ENCODE results near the gene NPW.
A peak's percentile ranks its signal among the peaks of the same experiment; 100 is the strongest.

NPW gene

GRCh38 chr16:2013527-2013926, 6.1 kb upstream of the NPW start:
- H3K9ac ChIP-seq (ENCODE audit: low read depth, low read length): no peak overlapping the region
- H3K36me3 ChIP-seq (ENCODE audit: insufficient read depth, low read length): no peaks in the 10 kb centered on the region
- H3K9me3 ChIP-seq (ENCODE audit: control insufficient read depth, insufficient read depth, low read length): no peaks in the 10 kb centered on the region
- H3K4me1 ChIP-seq (ENCODE audit: insufficient read depth, low read length): peaks cover under 1% of the 10 kb centered on the region; the same call in 1 of the 2 replicates

GRCh38 chr16:2015117-2015946, 4.3 kb upstream of the NPW start:
- H3K9ac ChIP-seq (ENCODE audit: low read depth, low read length): no peak overlapping the region
- no peaks in the 10 kb centered on the region for H3K36me3 ChIP-seq (ENCODE audit: insufficient read depth, low read length)
- no peaks in the 10 kb centered on the region for H3K9me3 ChIP-seq (ENCODE audit: control insufficient read depth, insufficient read depth, low read length)
- H3K4me1 ChIP-seq (ENCODE audit: insufficient read depth, low read length): no peaks in the 10 kb centered on the region

DNA sequence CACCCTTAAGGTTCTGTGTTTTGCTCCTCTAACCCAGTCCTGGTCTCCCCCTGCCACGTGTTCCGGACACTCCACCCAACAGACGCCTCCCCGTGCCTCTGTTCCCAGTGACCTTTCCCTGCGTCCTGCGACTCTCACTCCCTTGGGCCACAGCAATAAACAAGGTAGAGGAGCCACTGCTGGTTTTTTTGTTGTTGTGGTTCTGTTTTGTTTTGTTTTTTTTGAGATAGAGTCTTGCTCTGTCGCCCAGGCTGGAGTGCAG, 3.7 kb upstream of the NPW start:
- H3K36me3 ChIP-seq (ENCODE audit: insufficient read depth, low read length): no peaks in the 10 kb centered on the region
- H3K9ac ChIP-seq (ENCODE audit: low read depth, low read length): no peak overlapping the region
- H3K4me1 ChIP-seq (ENCODE audit: insufficient read depth, low read length): no peaks in the 10 kb centered on the region
- H3K9me3 ChIP-seq (ENCODE audit: control insufficient read depth, insufficient read depth, low read length): no peaks in the 10 kb centered on the region

GRCh38 chr16:2016407-2016922, 3.1 kb upstream of the NPW start:
- Histone ChIP-seq H3K36me3 (ENCODE audit: insufficient read depth, low read length) (no peaks in the 10 kb centered on the region), H3K9ac (ENCODE audit: low read depth, low read length) (no peak overlapping the region), H3K9me3 (ENCODE audit: control insufficient read depth, insufficient read depth, low read length) (no peaks in the 10 kb centered on the region), H3K4me1 (ENCODE audit: insufficient read depth, low read length) (no peaks in the 10 kb centered on the region)

- Histone ChIP-seq H3K9me3 (ENCODE audit: control insufficient read depth, insufficient read depth, low read length) (no peaks in the 10 kb centered on the region), H3K4me1 (ENCODE audit: insufficient read depth, low read length) (peaks cover 6% of the 10 kb centered on the region; the same call in 1 of the 2 replicates), H3K36me3 (ENCODE audit: insufficient read depth, low read length) (no peaks in the 10 kb centered on the region), H3K9ac (ENCODE audit: low read depth, low read length) (peak overlapping the region; percentile 62; the same call in 1 of the 2 replicates)
Observed at GRCh38 chr16:2019921-2020831, 591 bp downstream of the NPW start.

DNA sequence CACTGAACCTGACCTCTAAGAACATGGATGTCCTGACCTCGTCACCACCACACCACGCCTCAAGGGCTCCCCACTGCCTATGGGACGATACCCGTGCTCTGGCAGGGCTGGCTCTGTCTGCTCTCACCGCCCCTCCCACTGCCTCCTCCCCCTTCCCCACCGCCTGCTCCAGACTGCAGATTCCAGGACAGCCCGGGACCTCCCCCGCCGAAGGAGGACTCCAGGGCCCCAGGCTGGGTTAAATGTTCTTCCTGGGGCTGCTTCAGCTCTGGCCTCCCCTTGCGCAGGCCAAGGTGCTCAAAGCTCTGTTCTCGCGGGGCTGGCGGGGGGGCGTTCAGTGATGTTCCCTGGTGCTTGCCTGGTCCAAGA, 3.1 kb downstream of the NPW start:
- Histone ChIP-seq H3K36me3 (ENCODE audit: insufficient read depth, low read length) (no peaks in the 10 kb centered on the region), H3K9me3 (ENCODE audit: control insufficient read depth, insufficient read depth, low read length) (no peaks in the 10 kb centered on the region), H3K4me1 (ENCODE audit: insufficient read depth, low read length) (peaks cover 6% of the 10 kb centered on the region; the same call in 1 of the 2 replicates), H3K9ac (ENCODE audit: low read depth, low read length) (peak overlapping the region; percentile 42)

DNA sequence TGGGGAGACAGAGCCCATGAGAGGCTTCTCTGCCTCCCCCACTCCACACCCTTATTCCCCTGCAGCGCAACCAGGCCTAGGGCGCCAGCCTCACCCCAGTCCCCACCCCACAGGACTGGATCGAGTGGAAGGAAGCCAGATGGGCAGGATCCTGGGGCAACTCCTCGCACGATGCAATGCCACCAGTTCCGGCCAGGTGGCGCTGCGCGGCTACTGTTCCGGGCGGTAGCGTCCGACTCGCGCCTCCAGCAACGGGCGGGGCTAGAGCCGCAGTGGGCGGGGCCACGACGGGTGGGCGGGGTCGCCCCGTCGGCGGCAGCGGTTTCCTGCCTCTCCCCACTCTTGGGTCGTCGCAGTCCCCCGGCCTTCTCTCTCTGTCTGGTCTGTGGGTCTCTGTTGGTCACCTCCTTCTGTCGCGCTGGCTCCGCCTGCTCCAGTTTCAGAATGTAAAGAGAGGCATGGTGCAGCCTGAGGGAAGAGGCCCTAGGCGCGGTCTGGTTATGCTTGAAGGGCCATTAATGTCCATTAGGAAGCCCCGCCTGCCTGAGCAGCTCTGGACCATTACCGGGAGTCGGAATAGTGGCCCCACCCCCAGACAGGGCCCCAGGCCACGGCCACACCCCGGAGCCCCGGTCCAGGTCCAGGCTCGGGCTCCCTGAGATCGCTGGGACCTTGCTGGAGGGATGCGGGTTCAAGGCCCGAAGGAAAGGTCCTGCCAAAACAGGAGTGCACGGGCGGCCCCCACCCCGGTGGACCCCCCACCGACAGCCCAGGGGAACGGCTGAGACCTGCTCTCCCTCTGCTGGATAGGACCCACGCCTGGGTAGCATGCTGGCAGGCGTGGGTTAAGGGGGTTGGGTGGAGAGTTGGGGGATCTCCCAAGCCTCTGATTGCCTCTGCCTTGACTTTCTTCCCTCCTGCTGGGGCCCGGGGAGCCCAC, 3.8 kb downstream of the NPW start:
- peaks cover 6% of the 10 kb centered on the region; the same call in 1 of the 2 replicates for H3K4me1 ChIP-seq (ENCODE audit: insufficient read depth, low read length)
- peak overlapping the region; percentile 42 for H3K9ac ChIP-seq (ENCODE audit: low read depth, low read length)
- H3K36me3 ChIP-seq (ENCODE audit: insufficient read depth, low read length): no peaks in the 10 kb centered on the region

GRCh38 chr16:2024032-2024420, 4.4 kb downstream of the NPW start:
- no peaks in the 10 kb centered on the region for H3K36me3 ChIP-seq (ENCODE audit: insufficient read depth, low read length)
- H3K4me1 ChIP-seq (ENCODE audit: insufficient read depth, low read length): peaks cover 6% of the 10 kb centered on the region; the same call in 1 of the 2 replicates
- H3K9ac ChIP-seq (ENCODE audit: low read depth, low read length): peak overlapping the region; percentile 42; the same call in 1 of the 2 replicates
- no peaks in the 10 kb centered on the region for H3K9me3 ChIP-seq (ENCODE audit: control insufficient read depth, insufficient read depth, low read length)

More for the DNA sequence above, 3.8 kb downstream of the NPW start:
- no peaks in the 10 kb centered on the region for H3K9me3 ChIP-seq (ENCODE audit: control insufficient read depth, insufficient read depth, low read length)

DNA sequence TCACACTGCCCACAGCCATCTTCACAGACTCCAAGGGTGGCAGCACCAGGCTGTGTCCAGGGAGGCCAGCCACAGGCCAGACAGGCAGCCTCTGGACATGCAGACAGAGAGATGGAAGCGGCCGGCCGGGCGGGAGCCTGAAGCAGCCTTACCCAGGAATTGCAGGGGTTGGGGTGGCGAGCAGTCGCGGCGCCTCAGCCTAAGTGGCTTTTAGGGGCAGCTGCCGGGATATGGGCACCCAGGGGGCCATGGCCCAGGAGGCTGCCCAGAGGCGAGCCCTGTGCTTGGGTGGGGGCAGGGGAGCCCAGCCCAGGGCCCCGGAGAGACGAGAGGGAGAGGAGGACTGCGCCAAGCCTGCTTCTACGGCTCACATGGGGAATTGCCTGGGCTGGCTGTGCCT, 5.7 kb downstream of the NPW start:
- Histone ChIP-seq H3K36me3 (ENCODE audit: insufficient read depth, low read length) (no peaks in the 10 kb centered on the region; the same call in 1 of the 2 replicates), H3K9ac (ENCODE audit: low read depth, low read length) (no peak overlapping the region), H3K9me3 (ENCODE audit: control insufficient read depth, insufficient read depth, low read length) (no peaks in the 10 kb centered on the region), H3K4me1 (ENCODE audit: insufficient read depth, low read length) (peaks cover 6% of the 10 kb centered on the region; the same call in 1 of the 2 replicates)

DNA sequence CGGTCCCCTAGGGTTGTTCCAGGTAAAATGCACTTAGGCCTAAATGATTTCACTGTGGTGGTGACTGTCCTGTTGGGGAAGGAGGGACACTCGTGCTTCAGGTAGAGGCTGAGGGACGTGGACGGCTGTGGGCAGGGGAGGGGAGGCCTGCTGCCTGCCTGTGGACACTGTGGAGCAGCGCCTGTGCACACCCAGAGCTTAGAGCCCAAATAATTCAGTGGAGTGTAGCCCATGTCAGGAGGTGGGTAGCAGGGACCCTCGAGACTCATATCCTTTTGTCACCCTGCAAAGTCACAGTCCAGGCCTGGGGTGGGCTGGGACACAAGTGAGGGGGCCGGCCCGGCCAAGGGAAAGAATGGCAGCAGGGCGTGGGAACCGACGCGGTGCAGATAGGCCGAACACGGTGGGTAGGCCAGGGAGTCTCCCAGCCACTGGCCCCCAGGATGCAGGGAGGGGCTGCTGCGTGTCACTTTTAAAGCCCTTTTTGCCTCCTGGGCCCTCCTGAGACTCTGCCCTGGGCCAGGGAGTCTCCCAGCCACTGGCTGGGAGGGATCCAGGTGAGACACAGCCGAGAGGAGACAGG, 6.4 kb downstream of the NPW start:
- Histone ChIP-seq H3K9ac (ENCODE audit: low read depth, low read length) (peak overlapping the region; percentile 44; the same call in 1 of the 2 replicates), H3K9me3 (ENCODE audit: control insufficient read depth, insufficient read depth, low read length) (no peaks in the 10 kb centered on the region), H3K36me3 (ENCODE audit: insufficient read depth, low read length) (no peaks in the 10 kb centered on the region; the same call in 1 of the 2 replicates), H3K4me1 (ENCODE audit: insufficient read depth, low read length) (peaks cover 6% of the 10 kb centered on the region; the same call in 1 of the 2 replicates)

- no peaks in the 10 kb centered on the region; the same call in 1 of the 2 replicates for H3K36me3 ChIP-seq (ENCODE audit: insufficient read depth, low read length)
- H3K4me1 ChIP-seq (ENCODE audit: insufficient read depth, low read length): peaks cover 6% of the 10 kb centered on the region; the same call in 1 of the 2 replicates
- peak within 1 kb of the TSS; percentile 49; the same call in 1 of the 2 replicates for H3K9ac ChIP-seq (ENCODE audit: low read depth, low read length)
- no peaks in the 10 kb centered on the region for H3K9me3 ChIP-seq (ENCODE audit: control insufficient read depth, insufficient read depth, low read length)
Observed at GRCh38 chr16:2026461-2027023, 7.0 kb downstream of the NPW start, which contains the start of gene NHERF2. TSS of gene NHERF2 (plus strand) at chr16:2026902. CDS start at chr16:2027006, 104 bp downstream.

GRCh38 chr16:2027024-2028010, 7.7 kb downstream of the NPW start:
- H3K9ac ChIP-seq (ENCODE audit: low read depth, low read length): peak overlapping the region; percentile 49; the same call in 1 of the 2 replicates
- H3K4me1 ChIP-seq (ENCODE audit: insufficient read depth, low read length): peaks cover 10% of the 10 kb centered on the region; the same call in 1 of the 2 replicates
- H3K9me3 ChIP-seq (ENCODE audit: control insufficient read depth, insufficient read depth, low read length): no peaks in the 10 kb centered on the region
- H3K36me3 ChIP-seq (ENCODE audit: insufficient read depth, low read length): no peaks in the 10 kb centered on the region; the same call in 1 of the 2 replicates
